HepG2 (cell line): Measurements from ENCODE around the gene ETS1. TPM values are rescaled to one million over a fixed set of nuclear protein-coding genes. Genes with fewer than 3 reads are reported as not detected.

Source experiments
- ATAC-seq: fragments of 200-7000 bp; cut with Tn5 transposase; 3 replicates; pipeline ENCODE4 v1.9.1; 2020; ENCODE audit warnings: mild to moderate bottlenecking, moderate library complexity
- BruUV-seq: library from RNA; stranded (reverse); fragments of 400-500 nt; replicated peaks from 2 replicates; lab custom pipeline; 2021; lab: Mats Ljungman, UMichigan
- CTCF ChIA-PET: fragments of 300-600 bp; formaldehyde crosslinking; extraction: SDS; loops from one replicate; lab custom pipeline; 2021; ENCODE audit warnings: low total read pairs, inconsistent platforms, low intra/inter-chr PET ratio; lab: Yijun Ruan, JAX
- POLR2A ChIA-PET: fragments of 350-600 bp; sonication (Branson Sonifier 250); formaldehyde crosslinking; loops from one replicate; lab custom pipeline; 2020; ENCODE audit warnings: antibody characterized with exemption, inconsistent platforms; lab: Yijun Ruan, JAX
- DNase-seq: peaks from one replicate; pipeline ENCODE4 v3.0.0-alpha.2; 2015; ENCODE audit warnings: low spot score
- FAIRE-seq: peaks from 3 replicates; lab custom pipeline; 2011; peaks lifted over from hg19 to GRCh38; lab: Jason Lieb, UNC
- H2AFZ ChIP-seq: one replicate; pipeline ENCODE4 v1.6.1; 2011; ENCODE audit warnings: low read length, inconsistent platforms
- H3K27ac ChIP-seq: fragments of 300-600 bp; 3 replicates; pipeline ENCODE4 v1.8.0; 2011; ENCODE audit warnings: mixed run types, mild to moderate bottlenecking, mixed read lengths, low read length, inconsistent platforms; ENCODE audit not compliant: insufficient read depth; ENCODE audit errors: extremely low read length
- H3K27me3 ChIP-seq, 2 experiments: fragments of 200-600 bp in 1 of 2; 2 replicates in 1 of 2; 3 replicates in 1 of 2; pipeline versions ENCODE4 v1.6.0 to v1.8.0; 2011; ENCODE audit warnings: low read length in 2 of 2, mild to moderate bottlenecking in 2 of 2, moderate library complexity in 2 of 2, inconsistent platforms in 1 of 2; ENCODE audit not compliant: insufficient read depth in 2 of 2, control insufficient read depth in 1 of 2
- H3K36me3 ChIP-seq, 2 experiments: fragments of 200-600 bp in 1 of 2; replicated peaks in 1 of 2; 2 replicates in 1 of 2; 3 replicates in 1 of 2; pipeline versions ENCODE4 v1.5.1 to v1.8.0; 2011; ENCODE audit warnings: low read length in 2 of 2, inconsistent platforms in 1 of 2; ENCODE audit not compliant: insufficient read depth in 2 of 2, control insufficient read depth in 1 of 2
- H3K4me1 ChIP-seq: 2 replicates; pipeline ENCODE4 v1.5.1; 2012; ENCODE audit warnings: low read length, inconsistent platforms; ENCODE audit not compliant: insufficient read depth
- H3K4me2 ChIP-seq: 2 replicates; pipeline ENCODE4 v1.6.0; 2011; ENCODE audit warnings: low read depth, low read length, inconsistent platforms
- H3K4me3 ChIP-seq, 3 experiments: fragments of 200-600 bp in 1 of 3; sonication (generic), shearing (Covaris generic) in 1 of 3; replicated peaks in 1 of 3; 2 replicates each; pipeline ENCODE4 v1.5.1; 2011 to 2016; ENCODE audit warnings: low read length in 3 of 3, inconsistent platforms in 2 of 3, low read depth in 2 of 3, mild to moderate bottlenecking in 2 of 3, control low read depth in 1 of 3, mixed read lengths in 1 of 3; ENCODE audit not compliant: insufficient read depth in 1 of 3
- H3K79me2 ChIP-seq: one replicate; pipeline ENCODE4 v1.6.1; 2011; ENCODE audit warnings: low read length, inconsistent platforms; ENCODE audit not compliant: insufficient read depth
- H3K9ac ChIP-seq: 2 replicates; pipeline ENCODE4 v1.6.0; 2011; ENCODE audit warnings: mild to moderate bottlenecking, low read depth, low read length, inconsistent platforms; ENCODE audit not compliant: insufficient read depth
- H3K9me3 ChIP-seq: 2 replicates; pipeline ENCODE4 v1.5.1; 2012; ENCODE audit warnings: mild to moderate bottlenecking, low read length
- H4K20me1 ChIP-seq: 2 replicates; pipeline ENCODE4 v1.6.0; 2011; ENCODE audit warnings: inconsistent platforms, mild to moderate bottlenecking, low read length, moderate library complexity; ENCODE audit not compliant: insufficient read depth
- EED ChIP-seq: sonication (generic); formaldehyde crosslinking; IDR thresholded peaks from 2 replicates; pipeline ENCODE4 v1.5.0; 2020; ENCODE audit warnings: mild to moderate bottlenecking, missing genetic modification reagents
- ERF ChIP-seq: IDR thresholded peaks from 2 replicates; pipeline ENCODE4 v1.6.1; 2018; ENCODE audit warnings: missing biosample characterization, missing genetic modification reagents
- ETV6 ChIP-seq: sonication (generic); formaldehyde crosslinking; conservative IDR thresholded peaks from 2 replicates; pipeline ENCODE4 v1.4.0; 2020; ENCODE audit warnings: missing genetic modification reagents
- FOXK1 ChIP-seq: sonication (generic); formaldehyde crosslinking; IDR thresholded peaks from 2 replicates; pipeline ENCODE4 v1.4.0; 2020; ENCODE audit warnings: low read depth, missing genetic modification reagents, borderline replicate concordance
- HOXA9 ChIP-seq: sonication (generic); formaldehyde crosslinking; IDR thresholded peaks from 2 replicates; pipeline ENCODE4 v1.8.1; 2022; ENCODE audit warnings: missing genetic modification reagents, mild to moderate bottlenecking, moderate library complexity, borderline replicate concordance
- JARID2 ChIP-seq: sonication (generic); formaldehyde crosslinking; IDR thresholded peaks from 2 replicates; pipeline ENCODE4 v1.8.1; 2023; ENCODE audit warnings: missing genetic modification reagents, inconsistent platforms; ENCODE audit not compliant: insufficient replicate concordance
- KDM4B ChIP-seq: sonication (generic); formaldehyde crosslinking; IDR thresholded peaks from 2 replicates; pipeline ENCODE4 v1.4.0; 2020; ENCODE audit warnings: missing genetic modification reagents
- PPARG ChIP-seq: conservative IDR thresholded peaks from 2 replicates; pipeline ENCODE4 v1.6.1; 2016; ENCODE audit warnings: missing biosample characterization, missing genetic modification reagents
- PTBP1 ChIP-seq: fragments of 200-400 bp; formaldehyde crosslinking; IDR thresholded peaks from 2 replicates; pipeline ENCODE4 v1.6.1; 2018; ENCODE audit warnings: low read length, low read depth; ENCODE audit not compliant: poor library complexity, severe bottlenecking
- SIX1 ChIP-seq: sonication (generic); formaldehyde crosslinking; IDR thresholded peaks from 2 replicates; pipeline ENCODE4 v1.4.0; 2020; ENCODE audit warnings: missing genetic modification reagents, borderline replicate concordance
- ZBTB26 ChIP-seq: IDR thresholded peaks from 2 replicates; pipeline ENCODE4 v1.6.1; 2016; ENCODE audit warnings: missing compliant biosample characterization, missing genetic modification reagents, borderline replicate concordance
- ZFP90 ChIP-seq: sonication (generic); formaldehyde crosslinking; IDR thresholded peaks from 2 replicates; pipeline ENCODE4 v1.8.0; 2022; ENCODE audit warnings: missing genetic modification reagents, mild to moderate bottlenecking, inconsistent platforms, borderline replicate concordance
- ZNF20 ChIP-seq: sonication (generic); formaldehyde crosslinking; IDR thresholded peaks from 2 replicates; pipeline ENCODE4 v1.4.0; 2020; ENCODE audit warnings: mild to moderate bottlenecking, moderate library complexity, missing genetic modification reagents
- ZNF329 ChIP-seq: sonication (generic); formaldehyde crosslinking; IDR thresholded peaks from 2 replicates; pipeline ENCODE4 v1.9.0; 2021; ENCODE audit warnings: low read depth, mild to moderate bottlenecking, missing genetic modification reagents
- WGBS: methylation state at CpG from one replicate; pipeline ENCODE4 v1.1.6; 2017; ENCODE audit warnings: low lambda C conversion rate; 5-methylcytosine and 5-hydroxymethylcytosine counted together
- in situ Hi-C: cut with HindIII; loops from 2 replicates; pipeline ENCODE4 v1.10.0; 2017; ENCODE audit warnings: low pct_unique_long_range_greater_than_20kb; ENCODE audit not compliant: extremely low pct_ligation_motif_present
- intact Hi-C: fragments of 100-400 bp; cut with micrococcal nuclease; formaldehyde crosslinking; loops from one replicate; pipeline ENCODE4 v1.10.0; 2022; ENCODE audit not compliant: unreplicated experiment
- polyA plus RNA-seq, 8 experiments: library from polyadenylated mRNA; depleted of rRNA in 3 of 8; stranded (reverse) in 7 of 8; unstranded in 1 of 8; fragments of >200 nt; fragmentation: Illumina TruSeq in 4 of 8; extraction: Trizol in 4 of 8; gene quantifications; 2 replicates each; pipeline versions ENCODE4 v1.2.1 to v1.2.3, GENCODE V29; 2011 to 2016; ENCODE audit warnings: low read depth in 4 of 8, missing spikeins in 1 of 8, mixed read lengths in 1 of 8; ENCODE audit not compliant: insufficient read depth in 1 of 8
- total RNA-seq, 5 experiments: library from RNA; depleted of rRNA; stranded (reverse); fragments of >200 nt; fragmentation: Illumina TruSeq; extraction: Trizol; gene quantifications; 2 replicates each; pipeline ENCODE4 v1.2.3, GENCODE V29; 2016; ENCODE audit warnings: low read depth in 1 of 5
- TF ChIP-seq, protein P1 (sequence below): sonication (generic); formaldehyde crosslinking; IDR thresholded peaks from 2 replicates; pipeline ENCODE4 v1.4.0; 2020; ENCODE audit warnings: missing genetic modification reagents

Gene ETS1
- total and polyA plus RNA-seq, 2 of the 13 experiments (the other 11 are each of a cell fraction or from before 2014, with no cell fraction given) = 0.18 to 0.34 TPM

GRCh38 chr11:128625326-128625725, 38.0 kb upstream of the ETS1 start:
- H4K20me1 ChIP-seq = no peaks in the 10 kb centered on the region
- no peak for TF ChIP-seq SIX1 (CRISPR knock-in tag)
- TF ChIP-seq EED (CRISPR knock-in tag) = no peak
- TF ChIP-seq HOXA9 (CRISPR knock-in tag) = no peak
- no peak for TF ChIP-seq ZFP90 (CRISPR knock-in tag)
- TF ChIP-seq ERF = no peak
- TF ChIP-seq PPARG (CRISPR knock-in tag) = no peak
- no peak for TF ChIP-seq PTBP1
- TF ChIP-seq, protein P1, sequence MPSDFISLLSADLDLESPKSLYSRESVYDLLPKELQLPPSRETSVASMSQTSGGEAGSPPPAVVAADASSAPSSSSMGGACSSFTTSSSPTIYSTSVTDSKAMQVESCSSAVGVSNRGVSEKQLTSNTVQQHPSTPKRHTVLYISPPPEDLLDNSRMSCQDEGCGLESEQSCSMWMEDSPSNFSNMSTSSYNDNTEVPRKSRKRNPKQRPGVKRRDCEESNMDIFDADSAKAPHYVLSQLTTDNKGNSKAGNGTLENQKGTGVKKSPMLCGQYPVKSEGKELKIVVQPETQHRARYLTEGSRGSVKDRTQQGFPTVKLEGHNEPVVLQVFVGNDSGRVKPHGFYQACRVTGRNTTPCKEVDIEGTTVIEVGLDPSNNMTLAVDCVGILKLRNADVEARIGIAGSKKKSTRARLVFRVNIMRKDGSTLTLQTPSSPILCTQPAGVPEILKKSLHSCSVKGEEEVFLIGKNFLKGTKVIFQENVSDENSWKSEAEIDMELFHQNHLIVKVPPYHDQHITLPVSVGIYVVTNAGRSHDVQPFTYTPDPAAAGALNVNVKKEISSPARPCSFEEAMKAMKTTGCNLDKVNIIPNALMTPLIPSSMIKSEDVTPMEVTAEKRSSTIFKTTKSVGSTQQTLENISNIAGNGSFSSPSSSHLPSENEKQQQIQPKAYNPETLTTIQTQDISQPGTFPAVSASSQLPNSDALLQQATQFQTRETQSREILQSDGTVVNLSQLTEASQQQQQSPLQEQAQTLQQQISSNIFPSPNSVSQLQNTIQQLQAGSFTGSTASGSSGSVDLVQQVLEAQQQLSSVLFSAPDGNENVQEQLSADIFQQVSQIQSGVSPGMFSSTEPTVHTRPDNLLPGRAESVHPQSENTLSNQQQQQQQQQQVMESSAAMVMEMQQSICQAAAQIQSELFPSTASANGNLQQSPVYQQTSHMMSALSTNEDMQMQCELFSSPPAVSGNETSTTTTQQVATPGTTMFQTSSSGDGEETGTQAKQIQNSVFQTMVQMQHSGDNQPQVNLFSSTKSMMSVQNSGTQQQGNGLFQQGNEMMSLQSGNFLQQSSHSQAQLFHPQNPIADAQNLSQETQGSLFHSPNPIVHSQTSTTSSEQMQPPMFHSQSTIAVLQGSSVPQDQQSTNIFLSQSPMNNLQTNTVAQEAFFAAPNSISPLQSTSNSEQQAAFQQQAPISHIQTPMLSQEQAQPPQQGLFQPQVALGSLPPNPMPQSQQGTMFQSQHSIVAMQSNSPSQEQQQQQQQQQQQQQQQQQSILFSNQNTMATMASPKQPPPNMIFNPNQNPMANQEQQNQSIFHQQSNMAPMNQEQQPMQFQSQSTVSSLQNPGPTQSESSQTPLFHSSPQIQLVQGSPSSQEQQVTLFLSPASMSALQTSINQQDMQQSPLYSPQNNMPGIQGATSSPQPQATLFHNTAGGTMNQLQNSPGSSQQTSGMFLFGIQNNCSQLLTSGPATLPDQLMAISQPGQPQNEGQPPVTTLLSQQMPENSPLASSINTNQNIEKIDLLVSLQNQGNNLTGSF (CRISPR knock-in tag) = no peak
- TF ChIP-seq ETV6 (CRISPR knock-in tag) = no peak
- TF ChIP-seq JARID2 (CRISPR knock-in tag) = no peak
- TF ChIP-seq ZBTB26 = no peak
- no peak for TF ChIP-seq ZNF20
- no peak for TF ChIP-seq ZNF329 (CRISPR knock-in tag)
- TF ChIP-seq FOXK1 (CRISPR knock-in tag) = no peak
- no peak for TF ChIP-seq KDM4B (CRISPR knock-in tag)
- TF ChIP-seq, all 625 proteins: peak for 0
- Histone ChIP-seq H3K27me3 (peaks cover 1 to 54% of the 10 kb centered on the region in 2 experiments; a peak in 4 of 5 replicates), H3K79me2 (no peaks in the 10 kb centered on the region), H3K9me3 (no peaks in the 10 kb centered on the region), H3K4me1 (no peaks in the 10 kb centered on the region), H3K27ac (no peak overlapping the region), H3K9ac (no peak overlapping the region), H3K36me3 (no peaks in the 10 kb centered on the region), H2AFZ (no peak overlapping the region), H3K4me3 (no peak overlapping the region), H3K4me2 (no peak overlapping the region)
- ChIA-PET POLR2A (no interaction called here), CTCF (no interaction called here)
- FAIRE-seq (no peak), ATAC-seq (no peak), DNase-seq (no peak)
- BruUV-seq = no TSS peak
- WGBS = 15% methylated on average over 8 of the region's 8 CpGs
- intact Hi-C loops = loop anchor here (2.0 kb wide), 1 partner anchor 71 kb away; no protein-coding TSS in a partner anchor
- in situ Hi-C loops = loop anchor here (5.0 kb wide), 2 partner anchors 338 to 448 kb away; no protein-coding TSS in a partner anchor
